ENCODE results near the gene HIVEP3. TPM values are rescaled to one million over a fixed set of nuclear protein-coding genes. Genes with fewer than 3 reads are reported as not detected.

The HIVEP3 gene
- total and polyA plus RNA-seq, 8 donors, result 1.8 to 65.3 (median 3.8) TPM

DNA sequence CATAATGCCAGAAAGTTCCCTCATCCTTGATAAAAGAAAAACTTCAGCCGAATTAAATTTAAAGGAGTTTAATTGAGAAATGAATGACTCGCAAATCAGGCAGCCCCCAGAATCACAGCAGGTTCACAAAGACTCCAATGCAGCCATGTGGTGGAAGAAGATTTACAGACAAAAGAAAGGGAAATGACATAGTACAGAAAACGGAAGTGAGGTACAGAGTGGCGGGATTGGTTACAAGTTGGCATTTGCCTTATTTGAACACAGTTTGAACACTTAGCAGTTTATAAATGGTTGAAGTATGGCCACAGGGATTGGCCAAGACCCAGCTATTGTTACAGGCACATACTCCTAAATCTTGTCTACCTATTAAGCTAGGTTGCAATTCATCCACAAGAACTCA lies 46.6 kb downstream of the HIVEP3 start:
- H3K4me1 ChIP-seq, result peaks cover 0 to 14% (median 4%) of the 10 kb centered on the region in 4 donors
- 84 to 95% (median 87%) methylated on average over 4 of the region's 4 CpGs for WGBS, 5 donors
- H3K36me3 ChIP-seq, result no peaks in the 10 kb centered on the region
- DNase-seq, result no peak
- H3K27me3 ChIP-seq, result no peaks in the 10 kb centered on the region
- no peaks in the 10 kb centered on the region for H3K9me3 ChIP-seq
- no peak overlapping the region for H3K27ac ChIP-seq
- intact Hi-C loops (cut with DNase I; ENCODE audit: low total_unique reads), result no loop called here
- no peak overlapping the region for H3K4me3 ChIP-seq
- TF ChIP-seq CTCF (IDR thresholded peaks at IDR 0.05) (no peak), POLR2A (IDR thresholded peaks at IDR 0.05) (no peak), EP300 (IDR thresholded peaks at IDR 0.05) (no peak), POLR2AphosphoS5 (IDR thresholded peaks at IDR 0.05) (no peak)

GRCh38 chr1:41870076-41870562 lies 48.6 kb downstream of the HIVEP3 start:
- H3K9me3 ChIP-seq, result no peaks in the 10 kb centered on the region
- TF ChIP-seq EP300 (IDR thresholded peaks at IDR 0.05), result no peak
- TF ChIP-seq POLR2AphosphoS5 (IDR thresholded peaks at IDR 0.05), result no peak
- TF ChIP-seq CTCF (IDR thresholded peaks at IDR 0.05), result no peak
- TF ChIP-seq POLR2A (IDR thresholded peaks at IDR 0.05), result no peak
- intact Hi-C loops (cut with DNase I; ENCODE audit: low total_unique reads), result no loop called here
- H3K4me1 ChIP-seq, result peaks cover 0 to 10% (median 2%) of the 10 kb centered on the region in 4 donors
- no peaks in the 10 kb centered on the region for H3K36me3 ChIP-seq
- H3K4me3 ChIP-seq, result no peak overlapping the region
- no peaks in the 10 kb centered on the region for H3K27me3 ChIP-seq
- H3K27ac ChIP-seq, result no peak overlapping the region
- DNase-seq, result no peak
- WGBS, 5 donors, result 55 to 62% (median 56%) methylated on average over 7 of the region's 7 CpGs

- H3K4me3 ChIP-seq, result no peak overlapping the region
- H3K36me3 ChIP-seq, result no peaks in the 10 kb centered on the region
- peaks cover 0 to 10% (median 0%) of the 10 kb centered on the region in 4 donors for H3K4me1 ChIP-seq
- no peaks in the 10 kb centered on the region for H3K27me3 ChIP-seq
- intact Hi-C loops (cut with DNase I; ENCODE audit: low total_unique reads), result no loop called here
- no peaks in the 10 kb centered on the region for H3K9me3 ChIP-seq
- no peak for DNase-seq
- WGBS, 5 donors, result 84 to 87% (median 86%) methylated on average over 6 of the region's 6 CpGs
- no peak for TF ChIP-seq POLR2AphosphoS5 (IDR thresholded peaks at IDR 0.05)
- TF ChIP-seq CTCF (IDR thresholded peaks at IDR 0.05), result peak in 1 of 7 experiments; percentile 9
- no peak overlapping the region for H3K27ac ChIP-seq
Observed at GRCh38 chr1:41868241-41868998, 50.3 kb downstream of the HIVEP3 start.

DNA sequence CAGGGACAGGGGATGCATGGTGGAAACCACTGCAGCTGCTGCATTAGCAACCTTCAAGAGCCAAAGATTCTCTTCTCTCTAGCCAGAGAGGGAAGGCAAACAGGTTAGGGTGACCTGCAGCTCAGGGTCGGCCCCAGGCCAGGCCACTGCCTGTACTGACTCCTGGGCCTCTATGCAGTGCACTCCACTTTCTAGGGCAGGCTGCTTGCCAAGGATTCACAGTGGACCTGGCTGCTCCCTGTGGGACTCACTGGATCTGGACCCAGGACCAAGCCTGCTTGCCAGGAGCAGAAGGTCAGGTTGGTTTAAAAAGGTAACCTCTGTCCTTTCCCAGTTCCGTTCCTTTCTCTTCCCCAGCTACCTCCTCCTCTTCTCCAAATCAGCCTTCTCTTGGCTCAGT lies 52.4 kb downstream of the HIVEP3 start:
- intact Hi-C loops (cut with DNase I; ENCODE audit: low total_unique reads), result no loop called here
- Histone ChIP-seq H3K27ac (no peak overlapping the region), H3K4me1 (peaks cover 0 to 19% (median 0%) of the 10 kb centered on the region in 4 donors), H3K4me3 (no peak overlapping the region), H3K36me3 (no peaks in the 10 kb centered on the region), H3K9me3 (no peaks in the 10 kb centered on the region), H3K27me3 (no peaks in the 10 kb centered on the region)
- WGBS, 5 donors, result 81 to 100% (median 85%) methylated on average over 2 of the region's 2 CpGs
- TF ChIP-seq POLR2A (IDR thresholded peaks at IDR 0.05) (no peak), CTCF (IDR thresholded peaks at IDR 0.05) (no peak), POLR2AphosphoS5 (IDR thresholded peaks at IDR 0.05) (no peak), EP300 (IDR thresholded peaks at IDR 0.05) (no peak)
- no peak for DNase-seq
